ENCODE results near the gene NDUFB4.

NDUFB4 gene

DNA sequence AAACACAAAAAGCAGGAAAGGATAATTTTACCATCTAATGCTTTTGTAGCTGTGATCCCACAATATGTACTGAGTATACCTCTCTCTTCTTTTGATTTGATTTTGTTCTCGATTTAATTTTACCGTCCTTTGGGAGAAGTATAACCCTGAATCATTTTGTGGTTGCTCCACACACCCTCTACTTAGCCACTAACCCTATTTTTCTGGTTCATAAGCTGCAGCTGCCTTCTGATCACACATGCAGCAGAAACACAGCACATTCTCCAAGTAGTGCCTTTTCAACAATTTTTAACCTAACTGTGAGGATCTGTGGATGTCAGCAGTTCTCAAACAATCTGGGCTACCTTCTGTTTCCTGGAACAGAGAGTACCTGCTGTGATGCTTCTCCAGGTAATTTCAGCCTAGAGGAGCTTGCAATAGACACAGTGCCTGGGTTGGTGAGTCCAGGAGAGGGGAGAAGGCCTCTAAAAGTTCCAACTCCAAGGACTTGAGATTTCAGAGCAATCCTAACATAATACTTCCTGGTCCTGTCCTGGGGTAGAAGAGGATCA is 45.6 kb downstream of the NDUFB4 start:
- DNase-seq = no peak

DNA sequence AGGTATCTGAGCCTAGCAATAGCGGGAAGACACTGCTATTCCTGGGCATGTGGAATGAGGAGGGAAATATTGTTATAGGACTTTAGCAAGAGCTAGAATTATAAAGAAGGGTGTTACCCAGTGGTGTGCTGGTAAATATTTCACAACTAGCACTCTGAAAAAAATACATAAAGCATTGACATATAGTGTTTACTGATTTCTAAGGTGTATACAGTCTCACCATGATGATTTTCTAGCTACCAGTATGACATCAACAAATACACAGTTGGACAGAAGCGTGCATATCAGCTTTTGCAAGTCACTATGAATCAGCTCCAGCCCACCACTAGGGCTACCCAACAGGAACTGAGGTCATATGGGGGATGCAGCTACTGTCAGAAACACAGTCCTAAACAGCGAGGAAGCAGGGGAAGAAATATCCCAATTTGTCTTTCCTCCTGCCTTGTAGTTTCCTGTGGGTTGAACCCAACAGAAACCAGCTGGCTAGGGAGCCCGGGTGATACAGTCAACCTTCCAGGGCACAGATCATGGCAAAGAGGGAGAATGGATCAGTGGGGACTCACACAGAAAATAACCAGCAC is 46.3 kb downstream of the NDUFB4 start:
- peak in 1 of 2 donors; percentile 5 for DNase-seq

DNA sequence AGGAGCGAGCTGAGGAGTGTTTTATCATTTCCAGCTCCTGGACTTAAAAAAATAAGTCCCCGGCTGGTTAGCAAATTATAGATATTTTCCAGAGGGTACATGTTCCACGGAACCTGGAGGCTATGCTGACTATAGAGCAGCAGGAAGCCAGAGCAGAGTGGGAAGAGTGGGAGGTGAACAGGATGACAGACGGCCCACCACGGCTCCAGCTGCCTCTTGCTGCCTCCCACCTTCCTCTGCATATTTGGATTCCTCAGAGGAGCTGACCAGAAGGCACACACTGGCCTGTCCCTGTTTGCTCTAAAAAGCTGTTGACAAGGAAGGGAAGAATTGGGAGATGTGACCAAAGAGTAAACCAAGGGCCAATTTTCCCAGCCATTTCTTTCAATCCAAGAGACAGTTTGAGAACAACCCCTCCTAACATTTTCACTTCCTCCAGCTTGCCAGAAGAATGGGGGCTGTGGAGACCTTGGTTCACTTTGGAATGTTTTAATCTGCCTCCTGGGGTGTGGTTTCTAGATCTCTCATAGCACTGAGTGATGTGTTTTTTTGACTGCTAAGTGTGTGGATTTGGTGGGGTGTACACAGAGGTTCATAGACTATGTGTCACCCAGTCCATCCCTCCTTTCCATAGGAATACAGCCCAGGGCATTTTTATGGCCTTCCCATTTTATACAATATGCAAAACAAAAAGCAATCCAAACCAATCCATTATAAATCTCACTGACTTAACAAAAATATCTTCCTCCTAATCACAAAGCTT is 49.1 kb downstream of the NDUFB4 start:
- DNase-seq = no peak

DNA sequence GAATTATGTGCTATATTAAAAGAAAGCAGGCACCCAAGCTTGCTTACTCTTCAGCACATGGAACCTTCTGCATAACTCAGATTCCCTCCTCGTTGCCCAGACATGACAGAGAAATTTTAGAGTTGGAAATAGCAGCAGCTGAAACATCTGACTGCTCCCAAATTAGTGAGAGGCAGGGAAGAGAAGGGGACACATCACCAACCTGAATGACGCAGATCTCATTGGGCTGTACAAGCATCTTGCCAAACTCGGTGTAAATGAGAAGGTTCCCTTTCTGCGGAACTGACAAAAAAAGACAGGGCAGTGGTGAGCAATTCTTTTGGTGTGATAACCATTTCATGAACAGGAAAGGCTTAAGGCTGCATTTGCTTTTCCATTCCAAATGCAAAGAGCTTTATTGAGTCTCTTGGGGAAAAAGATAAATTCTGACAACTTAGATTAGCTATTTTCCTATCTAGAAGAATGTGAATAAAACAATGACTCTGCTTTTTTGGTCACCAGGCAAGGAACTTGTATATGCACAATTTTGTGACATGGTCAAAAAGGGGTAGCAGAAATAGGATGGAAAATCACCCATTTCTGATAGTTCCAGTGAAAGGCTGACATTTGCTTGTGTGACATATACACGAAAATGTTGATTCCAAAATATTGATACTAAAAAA is 50.8 kb downstream of the NDUFB4 start:
- no peak for DNase-seq

DNA sequence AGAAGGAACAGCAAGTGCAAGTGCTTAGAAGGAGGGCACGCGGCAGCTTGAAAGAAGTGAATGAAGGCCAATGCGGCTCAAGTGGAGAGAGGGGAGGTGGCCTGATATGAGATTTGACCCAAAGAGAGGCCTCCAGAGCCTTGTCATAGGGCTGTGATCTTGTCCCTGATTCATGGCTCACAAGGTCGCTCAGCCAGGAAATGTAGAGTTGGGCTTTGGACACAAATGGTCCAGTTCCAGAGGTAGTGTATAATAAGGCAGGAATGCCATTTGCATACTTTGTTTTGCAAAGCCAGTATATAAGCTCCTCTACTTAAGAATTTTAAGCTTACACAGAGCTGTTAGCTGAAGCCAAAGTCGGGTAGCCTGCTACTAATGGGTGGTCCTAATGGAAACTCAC is 52.2 kb downstream of the NDUFB4 start:
- no peak for DNase-seq

DNA sequence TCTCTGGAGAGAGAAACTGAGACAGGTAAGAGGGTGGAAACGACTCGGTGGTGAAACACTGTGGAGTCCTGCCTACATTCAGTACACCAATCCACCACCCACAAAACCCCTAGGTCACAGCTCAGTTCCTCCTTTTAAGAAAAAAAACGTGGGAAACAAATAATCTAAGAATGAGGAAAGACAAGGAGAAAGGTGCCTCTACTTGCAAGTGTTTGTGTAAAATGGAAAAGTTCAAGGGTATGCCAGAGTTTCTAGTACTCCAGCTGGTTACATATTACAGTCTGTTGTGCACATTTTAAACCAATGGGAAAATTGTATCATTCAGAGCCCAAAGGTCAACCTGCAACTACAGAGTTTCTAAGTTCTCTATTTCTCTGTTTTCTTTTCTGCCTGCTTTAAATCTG is 53.7 kb downstream of the NDUFB4 start:
- no peak for DNase-seq

DNA sequence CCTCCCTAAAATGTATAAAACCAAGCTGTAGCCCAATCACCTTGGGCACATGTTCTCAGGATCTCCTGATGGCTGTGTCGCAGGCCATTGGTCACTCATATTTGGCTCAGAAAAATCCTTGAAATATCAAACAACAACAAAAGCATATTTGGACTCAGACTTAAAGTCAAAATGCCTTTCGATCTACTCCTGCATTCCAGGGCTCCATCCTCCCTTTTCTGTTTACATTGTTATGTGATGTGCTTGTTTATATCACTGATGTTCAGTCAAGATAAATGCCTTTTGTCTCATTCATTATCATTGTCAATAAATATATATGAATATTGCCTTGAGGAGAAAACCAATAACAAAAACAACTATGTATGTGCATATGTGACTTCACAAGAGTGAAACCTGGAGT is 54.2 kb downstream of the NDUFB4 start:
- DNase-seq = no peak
